Gastroesophageal sphincter (tissue), 4 donors: ENCODE measurements around the gene GRPEL1. TPM values are rescaled to one million over a fixed set of nuclear protein-coding genes. Genes with fewer than 3 reads are reported as not detected.

ENCODE experiments used
- ATAC-seq: fragments of 150-250 bp; one replicate; pipeline ENCODE4 v1.9.1; 2016; ENCODE audit warnings: mild to moderate bottlenecking, moderate library complexity
- H3K27ac ChIP-seq, 4 donors: fragments of 200-600 bp; sonication (generic) in 3 of 4; 1 replicate in 3 of 4; 2 replicates in 1 of 4; pipeline ENCODE4 v1.5.1; 2016 to 2019
- H3K27me3 ChIP-seq: fragments of 200-600 bp; sonication (generic); one replicate; pipeline ENCODE4 v1.5.1; 2019
- H3K36me3 ChIP-seq, 2 donors: fragments of 200-600 bp; sonication (generic); one replicate each; pipeline ENCODE4 v1.5.1; 2019; ENCODE audit warnings: control low read depth in 1 of 2
- H3K4me1 ChIP-seq, 3 donors: fragments of 200-600 bp; sonication (generic); 1 replicate in 2 of 3; 2 replicates in 1 of 3; pipeline ENCODE4 v1.5.1; 2016 to 2019; ENCODE audit warnings: control low read depth in 2 of 3
- H3K4me3 ChIP-seq, 2 donors: fragments of 200-600 bp; sonication (generic); one replicate each; pipeline ENCODE4 v1.5.1; 2019; ENCODE audit warnings: mild to moderate bottlenecking in 1 of 2, moderate library complexity in 1 of 2
- H3K9me3 ChIP-seq, 3 donors: fragments of 200-600 bp; sonication (generic); one replicate each; pipeline ENCODE4 v1.5.1; 2017 to 2019; ENCODE audit warnings: control low read depth in 2 of 3
- CTCF ChIP-seq, 4 experiments: fragments of 200-600 bp in 2 of 4; fragments of 450-650 bp in 2 of 4; sonication (generic) in 1 of 4; IDR thresholded peaks; one replicate each; pipeline ENCODE4 v1.5.1; 2017 to 2019; ENCODE audit warnings: antibody characterized with exemption in 4 of 4, mild to moderate bottlenecking in 2 of 4, moderate library complexity in 2 of 4
- EP300 ChIP-seq: sonication (generic); formaldehyde crosslinking; IDR thresholded peaks from one replicate; pipeline ENCODE4 v1.6.1; 2017; ENCODE audit warnings: antibody characterized with exemption, mild to moderate bottlenecking
- POLR2A ChIP-seq, 2 donors: fragments of 450-650 bp; IDR thresholded peaks; one replicate each; pipeline ENCODE4 v1.6.1; 2017; ENCODE audit warnings: antibody characterized with exemption in 2 of 2, mild to moderate bottlenecking in 2 of 2, moderate library complexity in 1 of 2
- POLR2AphosphoS5 ChIP-seq: sonication (generic); formaldehyde crosslinking; IDR thresholded peaks from one replicate; pipeline ENCODE4 v1.6.1; 2017; ENCODE audit warnings: antibody characterized with exemption
- WGBS, 2 donors: methylation state at CpG; one replicate each; pipeline ENCODE4 v1.1.5; 2018; ENCODE audit warnings: low coverage in 1 of 2; 5-methylcytosine and 5-hydroxymethylcytosine counted together
- total RNA-seq, 4 donors: library from RNA; depleted of rRNA; stranded (reverse); fragments of >200 nt; gene quantifications; one replicate each; pipeline ENCODE4 v1.1.0, GENCODE V29; 2016

The GRPEL1 gene
- total RNA-seq, 4 donors from 2014 or later = 14.0 to 32.8 (median 23.9) TPM

GRCh38 chr4:7075962-7076695 lies 8.3 kb upstream of the GRPEL1 start:
- no peaks in the 10 kb centered on the region for H3K27me3 ChIP-seq
- H3K4me1 ChIP-seq = no peaks in the 10 kb centered on the region
- no peak overlapping the region for H3K27ac ChIP-seq
- 67 to 70% methylated on average over 1 to 16 of the region's 25 CpGs for WGBS, 2 donors
- TF ChIP-seq CTCF (IDR thresholded peaks at IDR 0.05) = no peak
- no peak for TF ChIP-seq EP300
- TF ChIP-seq POLR2AphosphoS5 = no peak
- no peak for TF ChIP-seq POLR2A (IDR thresholded peaks at IDR 0.05)
- ATAC-seq = no peak
- no peaks in the 10 kb centered on the region for H3K9me3 ChIP-seq
- no peaks in the 10 kb centered on the region for H3K36me3 ChIP-seq
- no peak overlapping the region for H3K4me3 ChIP-seq

- no peaks in the 10 kb centered on the region for H3K27me3 ChIP-seq
- H3K36me3 ChIP-seq = no peaks in the 10 kb centered on the region
- H3K9me3 ChIP-seq = no peaks in the 10 kb centered on the region
- WGBS, 2 donors = 80 to 90% methylated on average over 1 to 2 of the region's 9 CpGs
- peaks cover 0 to 13% (median 0%) of the 10 kb centered on the region in 3 donors for H3K4me1 ChIP-seq
- no peak overlapping the region for H3K27ac ChIP-seq
- TF ChIP-seq POLR2A (IDR thresholded peaks at IDR 0.05) (no peak), POLR2AphosphoS5 (no peak), CTCF (IDR thresholded peaks at IDR 0.05) (no peak), EP300 (no peak)
- no peak for ATAC-seq
- no peak overlapping the region for H3K4me3 ChIP-seq
Measured at GRCh38 chr4:7074426-7074825, 6.6 kb upstream of the GRPEL1 start.

DNA sequence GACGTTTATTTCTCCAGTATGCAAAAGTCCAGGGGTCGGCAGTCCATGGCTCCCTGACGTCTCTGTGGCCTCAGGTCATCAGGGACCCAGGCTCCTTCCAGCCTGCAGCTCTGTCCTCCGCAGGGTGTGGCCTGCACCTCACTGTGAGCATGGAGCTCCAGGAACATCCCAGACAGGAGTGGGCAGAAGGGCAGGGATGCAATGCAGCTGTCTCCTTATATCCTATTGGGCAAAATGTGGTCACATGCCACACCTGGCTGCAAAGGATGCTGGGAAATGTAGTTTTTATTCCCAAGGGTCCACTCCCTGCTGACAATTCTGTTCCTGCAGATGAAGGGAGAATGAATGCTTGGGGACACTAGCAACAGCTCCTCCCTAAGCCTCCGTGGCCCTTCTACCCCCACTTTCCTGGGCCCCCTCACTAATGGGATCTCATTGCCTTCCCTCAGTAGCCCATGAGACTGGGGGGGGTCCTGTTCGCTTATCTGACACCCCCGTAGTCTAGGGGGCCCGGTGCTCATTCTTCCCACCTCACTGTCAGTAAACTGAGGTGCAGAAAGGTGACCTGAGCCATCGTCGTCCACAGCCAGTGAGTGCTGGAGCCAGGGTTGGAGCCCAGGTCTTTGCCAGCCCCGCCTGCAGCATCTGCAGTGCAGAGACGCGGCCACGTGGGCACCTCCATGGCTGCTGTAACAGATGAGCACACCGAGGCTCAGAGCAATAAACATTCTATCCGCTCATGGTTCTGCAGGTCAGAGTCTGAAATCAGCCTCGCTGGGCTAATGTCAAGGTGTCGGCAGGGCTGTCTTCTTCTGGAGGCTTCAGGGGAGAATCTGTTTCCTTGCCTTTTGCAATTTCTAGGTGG lies 5.9 kb upstream of the GRPEL1 start:
- no peak overlapping the region for H3K27ac ChIP-seq
- no peaks in the 10 kb centered on the region for H3K27me3 ChIP-seq
- no peaks in the 10 kb centered on the region for H3K9me3 ChIP-seq
- no peaks in the 10 kb centered on the region for H3K36me3 ChIP-seq
- WGBS, 2 donors = 78 to 89% methylated on average over 3 to 5 of the region's 18 CpGs
- TF ChIP-seq CTCF (IDR thresholded peaks at IDR 0.05) (no peak), POLR2A (IDR thresholded peaks at IDR 0.05) (no peak), EP300 (no peak), POLR2AphosphoS5 (no peak)
- H3K4me1 ChIP-seq = peaks cover 0 to 20% (median 3%) of the 10 kb centered on the region in 3 donors
- ATAC-seq = no peak
- H3K4me3 ChIP-seq = no peak overlapping the region

- Histone ChIP-seq H3K27ac (no peak overlapping the region), H3K9me3 (no peaks in the 10 kb centered on the region), H3K27me3 (no peaks in the 10 kb centered on the region), H3K4me3 (no peak overlapping the region), H3K4me1 (peaks cover 0 to 22% (median 3%) of the 10 kb centered on the region in 3 donors), H3K36me3 (no peaks in the 10 kb centered on the region)
- 79% methylated on average over 10 of the region's 14 CpGs; no CpG with 5 or more reads in 1 of the 2 donors for WGBS, 2 donors
- ATAC-seq = no peak
- TF ChIP-seq CTCF (IDR thresholded peaks at IDR 0.05) (no peak), POLR2A (IDR thresholded peaks at IDR 0.05) (no peak), EP300 (no peak), POLR2AphosphoS5 (no peak)
Measured at GRCh38 chr4:7073059-7073458, 5.2 kb upstream of the GRPEL1 start.
